Body of pancreas (tissue), 4 donors: ENCODE data around the gene HSPH1. TPM values are rescaled to one million over a fixed set of nuclear protein-coding genes. Genes with fewer than 3 reads are reported as not detected.

Source experiments
- ATAC-seq: fragments of 150-250 bp; one replicate; pipeline ENCODE4 v1.9.1; 2016
- DNase-seq, 4 donors: peaks; one replicate each; pipeline ENCODE4 v3.0.0-alpha.2; 2019
- H3K27ac ChIP-seq, 4 donors: fragments of 200-600 bp; sonication (generic); 1 replicate in 3 of 4; 2 replicates in 1 of 4; pipeline versions ENCODE4 v1.5.1 to v1.6.1; 2016 to 2019; ENCODE audit warnings: mild to moderate bottlenecking in 1 of 4, mixed read lengths in 1 of 4, moderate library complexity in 1 of 4
- H3K27me3 ChIP-seq, 2 donors: fragments of 200-600 bp; sonication (generic); one replicate each; pipeline ENCODE4 v1.6.0; 2016; ENCODE audit warnings: mild to moderate bottlenecking in 1 of 2
- H3K36me3 ChIP-seq, 2 donors: fragments of 200-600 bp; sonication (generic); replicated peaks in 1 of 2; 2 replicates each; pipeline ENCODE4 v1.5.1; 2016; ENCODE audit warnings: low read depth in 2 of 2; ENCODE audit not compliant: insufficient read depth in 1 of 2
- H3K4me1 ChIP-seq: fragments of 200-600 bp; sonication (generic); one replicate; pipeline ENCODE4 v1.6.0; 2016
- H3K4me3 ChIP-seq, 2 donors: fragments of 200-600 bp; sonication (generic); 1 replicate in 1 of 2; 2 replicates in 1 of 2; pipeline ENCODE4 v1.5.1; 2016 to 2019
- H3K9me3 ChIP-seq, 3 donors: fragments of 200-600 bp; sonication (generic); 1 replicate in 2 of 3; 2 replicates in 1 of 3; pipeline ENCODE4 v1.5.1; 2016
- CTCF ChIP-seq, 7 experiments: fragments of 450-650 bp in 4 of 7; fragments of 200-600 bp in 3 of 7; sonication (generic) in 3 of 7; IDR thresholded peaks; one replicate each; pipeline ENCODE4 v1.5.1; 2016 to 2019; ENCODE audit warnings: antibody characterized with exemption in 7 of 7
- POLR2A ChIP-seq, 3 donors: fragments of 450-650 bp; IDR thresholded peaks; one replicate each; pipeline ENCODE4 v1.6.1; 2016; ENCODE audit warnings: antibody characterized with exemption in 3 of 3, mild to moderate bottlenecking in 2 of 3
- WGBS, 2 donors: methylation state at CpG; one replicate each; pipeline ENCODE4 v1.1.5; 2017; 5-methylcytosine and 5-hydroxymethylcytosine counted together
- intact Hi-C: fragments of 100-400 bp; cut with DNase I; formaldehyde crosslinking; loops from one replicate; pipeline ENCODE4 v1.15.1; 2023
- total RNA-seq, 2 donors: library from RNA; depleted of rRNA; stranded (reverse); fragments of >200 nt; gene quantifications; one replicate each; pipeline ENCODE4 v1.1.0, GENCODE V29; 2016

The HSPH1 gene
- total RNA-seq, 2 donors from 2014 or later: 20.5 to 28.0 TPM

- no peak for TF ChIP-seq CTCF (IDR thresholded peaks at IDR 0.05)
- no peak for TF ChIP-seq POLR2A (IDR thresholded peaks at IDR 0.05)
- Histone ChIP-seq H3K9me3 (no peaks in the 10 kb centered on the region), H3K36me3 (no peaks in the 10 kb centered on the region), H3K4me3 (no peak overlapping the region), H3K27ac (no peak overlapping the region), H3K27me3 (no peaks in the 10 kb centered on the region), H3K4me1 (peaks cover 4% of the 10 kb centered on the region)
- 82 to 89% methylated on average over 8 of the region's 8 CpGs for WGBS, 2 donors
- ATAC-seq: no peak
- no peak for DNase-seq
- intact Hi-C loops: no loop called here
Observed at GRCh38 chr13:31088826-31089420, 72.8 kb downstream of the HSPH1 start.

Other genes starting within 250 kb of the HSPH1 start
- not detected for gene TEX26, start 229.2 kb downstream of the HSPH1 start, total RNA-seq
- 1 to 10 TPM; 2.0 to 5.2 TPM for gene B3GLCT, start 38.1 kb upstream of the HSPH1 start, total RNA-seq